Adipocyte (in vitro differentiated cells): ENCODE data around the gene PAIP2B.
"Not testable (repeated sequence)": the region's sequence is repeated elsewhere in the genome, so short reads cannot be mapped to it uniquely, and the experiment has no call there.

ENCODE experiments used
- DNase-seq: peaks from one replicate; pipeline ENCODE4 v3.0.0-alpha.2; 2015; ENCODE audit warnings: low read depth
- H3K27me3 ChIP-seq: replicated peaks from 2 replicates; pipeline ENCODE4 v1.7.0; 2013; ENCODE audit warnings: mild to moderate bottlenecking, low read length, moderate library complexity; ENCODE audit not compliant: control insufficient read depth, insufficient read depth
- H3K36me3 ChIP-seq: 2 replicates; pipeline ENCODE4 v1.7.0; 2013; ENCODE audit warnings: low read length, mild to moderate bottlenecking, moderate library complexity; ENCODE audit not compliant: control insufficient read depth, insufficient read depth, severe bottlenecking
- H3K4me1 ChIP-seq: 2 replicates; pipeline ENCODE4 v1.7.0; 2013; ENCODE audit warnings: mild to moderate bottlenecking, low read length, moderate library complexity; ENCODE audit not compliant: control insufficient read depth, insufficient read depth
- H3K4me3 ChIP-seq: 2 replicates; pipeline ENCODE4 v1.7.0; 2013; ENCODE audit warnings: mild to moderate bottlenecking, low read length, moderate library complexity
- H3K9ac ChIP-seq: 2 replicates; pipeline ENCODE4 v1.7.0; 2013; ENCODE audit warnings: mild to moderate bottlenecking, low read length, moderate library complexity
- H3K9me3 ChIP-seq: 2 replicates; pipeline ENCODE4 v1.7.0; 2013; ENCODE audit warnings: mild to moderate bottlenecking, low read length, moderate library complexity; ENCODE audit not compliant: control insufficient read depth

PAIP2B gene

GRCh38 chr2:71215447-71215846 is 11.5 kb downstream of the PAIP2B start:
- no peaks in the 10 kb centered on the region for H3K36me3 ChIP-seq
- H3K9me3 ChIP-seq: no peaks in the 10 kb centered on the region
- no peaks in the 10 kb centered on the region for H3K27me3 ChIP-seq
- H3K4me1 ChIP-seq: no peaks in the 10 kb centered on the region
- H3K4me3 ChIP-seq: no peak overlapping the region
- H3K9ac ChIP-seq: no peak overlapping the region
- no peak for DNase-seq

- no peak for DNase-seq
- H3K36me3 ChIP-seq: no peaks in the 10 kb centered on the region
- H3K9ac ChIP-seq: no peak overlapping the region
- no peaks in the 10 kb centered on the region for H3K4me1 ChIP-seq
- no peak overlapping the region for H3K4me3 ChIP-seq
- no peaks in the 10 kb centered on the region for H3K9me3 ChIP-seq
- no peaks in the 10 kb centered on the region for H3K27me3 ChIP-seq
Observed at GRCh38 chr2:71212336-71212735, 14.6 kb downstream of the PAIP2B start.

GRCh38 chr2:71210292-71210691 is 16.6 kb downstream of the PAIP2B start:
- no peak overlapping the region for H3K4me3 ChIP-seq
- no peak for DNase-seq
- H3K27me3 ChIP-seq: peaks cover 5% of the 10 kb centered on the region
- no peaks in the 10 kb centered on the region for H3K36me3 ChIP-seq
- H3K4me1 ChIP-seq: no peaks in the 10 kb centered on the region
- peaks cover 6% of the 10 kb centered on the region for H3K9me3 ChIP-seq
- H3K9ac ChIP-seq: no peak overlapping the region

DNA sequence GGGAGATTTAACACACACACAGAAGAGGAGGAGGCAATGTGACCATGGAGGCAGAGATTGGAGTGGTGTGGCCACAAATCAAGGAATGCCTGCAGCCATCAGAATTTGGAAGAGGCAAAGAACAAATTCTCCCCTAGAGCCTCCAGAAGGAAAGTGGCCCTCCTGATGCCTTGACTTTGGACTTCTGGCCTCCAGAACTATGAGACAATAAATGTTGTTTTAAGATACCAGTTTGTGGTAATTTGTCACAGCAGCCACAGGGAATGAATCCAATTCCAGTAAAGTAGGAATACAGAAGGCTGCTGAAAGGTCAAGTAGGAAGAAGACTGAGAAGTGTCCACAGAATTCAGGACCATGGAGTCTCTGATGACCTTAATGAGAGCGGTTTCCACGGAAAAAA is 18.1 kb downstream of the PAIP2B start:
- Histone ChIP-seq H3K4me3 (no peak overlapping the region), H3K36me3 (no peaks in the 10 kb centered on the region)
- DNase-seq: no peak

DNA sequence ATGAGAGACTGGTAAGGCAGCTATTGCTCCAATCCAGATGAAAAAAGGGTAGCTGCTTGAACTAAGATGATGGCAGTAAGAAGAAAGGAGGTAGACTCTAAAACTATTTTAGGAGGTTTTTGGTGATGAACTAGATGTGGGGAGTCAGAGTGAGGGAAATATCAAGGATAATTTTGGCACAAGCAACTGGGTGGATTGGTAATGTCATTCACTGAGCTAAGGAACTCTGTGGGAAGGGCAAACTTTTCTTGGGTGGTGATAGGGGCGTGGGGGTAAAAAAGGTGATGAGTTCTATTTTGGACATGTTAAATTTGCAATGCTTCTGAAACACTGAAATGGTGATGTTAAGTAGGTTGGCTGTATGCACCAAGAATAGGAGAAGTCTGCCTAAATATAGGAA is 19.3 kb downstream of the PAIP2B start:
- no peak for DNase-seq
- no peaks in the 10 kb centered on the region for H3K4me1 ChIP-seq
- peaks cover 6% of the 10 kb centered on the region for H3K9me3 ChIP-seq
- peaks cover 6% of the 10 kb centered on the region for H3K27me3 ChIP-seq
- H3K36me3 ChIP-seq: no peaks in the 10 kb centered on the region
- no peak overlapping the region for H3K9ac ChIP-seq
- no peak overlapping the region for H3K4me3 ChIP-seq

More for the DNA sequence above, 18.1 kb downstream of the PAIP2B start:
- Histone ChIP-seq H3K9ac (no peak overlapping the region), H3K9me3 (peaks cover 6% of the 10 kb centered on the region), H3K4me1 (no peaks in the 10 kb centered on the region), H3K27me3 (peaks cover 6% of the 10 kb centered on the region)

- DNase-seq: no peak
- Histone ChIP-seq H3K36me3 (no peaks in the 10 kb centered on the region), H3K4me1 (no peaks in the 10 kb centered on the region)
Observed at GRCh38 chr2:71206271-71206670, 20.6 kb downstream of the PAIP2B start.

DNA sequence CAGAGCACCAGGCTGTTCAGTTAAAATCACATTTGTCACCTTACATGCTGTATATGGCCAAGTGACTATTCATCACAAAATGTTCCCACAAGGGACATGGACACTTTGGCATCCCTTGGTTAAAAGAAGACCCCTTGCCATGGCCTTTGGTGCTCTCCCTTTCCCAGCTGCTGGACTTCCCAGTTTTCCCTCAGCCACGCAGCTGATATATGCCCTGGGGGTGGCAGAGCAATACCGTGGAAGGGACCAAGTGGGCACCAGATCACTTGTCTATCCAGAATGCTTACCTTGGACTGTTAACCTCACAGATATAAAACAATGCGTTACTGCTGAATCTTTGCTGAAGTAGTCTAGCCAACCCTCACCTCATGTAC is 35.3 kb downstream of the PAIP2B start:
- H3K36me3 ChIP-seq: no peaks in the 10 kb centered on the region
- H3K9me3 ChIP-seq: peaks cover 9% of the 10 kb centered on the region
- no peaks in the 10 kb centered on the region for H3K4me1 ChIP-seq
- H3K9ac ChIP-seq: no peak overlapping the region
- peaks cover 4% of the 10 kb centered on the region for H3K27me3 ChIP-seq
- no peak overlapping the region for H3K4me3 ChIP-seq
- no peak for DNase-seq

More at GRCh38 chr2:71206271-71206670, 20.6 kb downstream of the PAIP2B start:
- Histone ChIP-seq H3K9ac (no peak overlapping the region), H3K4me3 (no peak overlapping the region), H3K9me3 (peaks cover 6% of the 10 kb centered on the region), H3K27me3 (peaks cover 6% of the 10 kb centered on the region)

DNA sequence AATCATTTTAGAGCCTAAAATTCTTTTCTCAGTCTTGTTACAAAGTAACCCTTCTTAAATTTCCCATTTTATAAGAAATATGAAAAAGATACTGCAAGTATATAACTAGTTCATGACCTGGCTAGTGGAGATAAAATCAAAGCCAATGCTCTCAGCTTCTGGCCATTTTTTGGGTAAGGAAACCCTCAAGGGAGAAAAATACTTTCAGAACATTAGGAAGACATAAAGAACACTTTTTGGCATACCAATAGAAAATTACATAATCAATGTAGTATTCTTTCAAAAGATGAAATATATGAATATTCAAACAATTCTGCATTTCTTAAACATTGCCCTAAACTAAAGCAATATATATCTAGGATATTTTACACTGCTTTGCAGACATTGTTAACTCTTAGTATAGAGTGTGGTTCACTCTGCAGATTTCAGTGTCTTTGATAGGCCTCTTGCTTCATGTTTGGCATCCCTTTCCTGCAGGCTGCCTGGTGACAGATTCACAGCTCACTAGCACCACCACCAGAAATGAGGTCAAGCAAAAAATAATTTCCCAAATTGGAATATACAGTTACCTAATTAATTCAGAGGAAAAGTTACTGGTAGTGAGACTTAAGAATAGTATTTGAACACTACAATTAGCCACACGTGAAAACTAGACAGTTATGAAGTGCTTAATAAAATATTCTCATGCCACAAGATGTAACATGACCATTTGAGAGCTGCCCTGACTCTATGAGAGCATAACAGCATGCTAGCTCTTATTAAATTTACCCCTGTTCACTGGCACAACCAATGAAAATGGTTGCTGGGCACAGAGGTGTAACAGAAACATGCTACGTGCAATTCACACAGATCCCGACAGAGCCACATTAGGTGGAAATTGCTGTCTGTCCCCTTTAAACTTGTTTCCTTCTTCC is 36.0 kb downstream of the PAIP2B start:
- H3K4me1 ChIP-seq: no peaks in the 10 kb centered on the region
- H3K27me3 ChIP-seq: peaks cover 4% of the 10 kb centered on the region
- DNase-seq: peak; percentile 25
- H3K9ac ChIP-seq: no peak overlapping the region
- peaks cover 4% of the 10 kb centered on the region for H3K9me3 ChIP-seq
- H3K36me3 ChIP-seq: no peaks in the 10 kb centered on the region
- H3K4me3 ChIP-seq: no peak overlapping the region

- H3K27me3 ChIP-seq: peaks cover 4% of the 10 kb centered on the region
- no peak overlapping the region for H3K4me3 ChIP-seq
- no peak for DNase-seq
- H3K4me1 ChIP-seq: no peaks in the 10 kb centered on the region
- no peaks in the 10 kb centered on the region for H3K36me3 ChIP-seq
- H3K9me3 ChIP-seq: no peaks in the 10 kb centered on the region
- no peak overlapping the region for H3K9ac ChIP-seq
Observed at GRCh38 chr2:71187589-71187988, 39.3 kb downstream of the PAIP2B start.

GRCh38 chr2:71186973-71187372 is 39.9 kb downstream of the PAIP2B start:
- peaks cover 4% of the 10 kb centered on the region for H3K27me3 ChIP-seq
- H3K9me3 ChIP-seq: no peaks in the 10 kb centered on the region
- H3K9ac ChIP-seq: no peak overlapping the region
- H3K36me3 ChIP-seq: no peaks in the 10 kb centered on the region
- DNase-seq: no peak
- H3K4me3 ChIP-seq: no peak overlapping the region
- H3K4me1 ChIP-seq: no peaks in the 10 kb centered on the region

DNA sequence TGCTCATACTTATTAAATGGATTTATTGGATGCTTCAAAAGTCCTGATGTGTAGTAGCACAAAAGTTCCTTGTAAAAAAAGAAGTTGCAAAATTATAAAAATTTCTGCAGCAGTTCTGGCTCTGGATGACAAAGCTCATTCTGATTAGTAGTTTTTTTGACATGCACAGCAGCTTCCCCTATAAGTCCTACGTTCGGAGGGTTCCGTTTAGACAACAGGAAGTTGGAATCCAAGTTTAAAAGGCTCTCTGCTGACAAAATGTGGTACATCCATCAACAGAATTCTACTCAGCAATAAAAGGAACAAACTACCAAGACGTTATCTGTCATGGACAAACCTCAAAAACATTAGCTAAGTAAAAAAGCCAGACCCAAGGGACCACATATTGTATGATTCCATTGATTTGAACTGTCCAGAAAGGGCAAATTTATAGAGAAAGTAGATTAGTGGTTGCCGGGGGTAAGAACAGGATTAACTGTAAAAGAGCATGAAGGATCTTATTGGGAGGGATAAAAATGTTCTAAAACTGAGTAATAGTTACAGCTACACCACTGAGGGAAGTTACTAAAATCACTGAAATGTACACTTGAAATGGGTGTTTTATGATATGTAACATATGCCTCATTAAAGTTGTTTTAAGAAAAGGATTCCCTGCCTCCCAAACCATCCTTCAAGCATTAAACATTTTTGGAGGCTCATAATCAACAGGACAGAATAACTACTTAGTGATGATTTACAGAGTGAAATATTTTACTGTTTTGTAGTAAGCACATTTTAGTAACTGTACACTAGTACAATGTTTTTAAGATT is 43.4 kb downstream of the PAIP2B start:
- H3K27me3 ChIP-seq: peaks cover 11% of the 10 kb centered on the region
- H3K9me3 ChIP-seq, H3K4me3 ChIP-seq, H3K36me3 ChIP-seq, H3K4me1 ChIP-seq, H3K9ac ChIP-seq, DNase-seq: not testable (repeated sequence)
